CD4-positive, alpha-beta T cell treated with Interleukin-15 for 1 hour (primary cell): ENCODE results near the gene HOXC6.

Experiments
- DNase-seq: peaks from one replicate; pipeline ENCODE4 v3.0.0-alpha.2; 2020

Gene HOXC6

DNA sequence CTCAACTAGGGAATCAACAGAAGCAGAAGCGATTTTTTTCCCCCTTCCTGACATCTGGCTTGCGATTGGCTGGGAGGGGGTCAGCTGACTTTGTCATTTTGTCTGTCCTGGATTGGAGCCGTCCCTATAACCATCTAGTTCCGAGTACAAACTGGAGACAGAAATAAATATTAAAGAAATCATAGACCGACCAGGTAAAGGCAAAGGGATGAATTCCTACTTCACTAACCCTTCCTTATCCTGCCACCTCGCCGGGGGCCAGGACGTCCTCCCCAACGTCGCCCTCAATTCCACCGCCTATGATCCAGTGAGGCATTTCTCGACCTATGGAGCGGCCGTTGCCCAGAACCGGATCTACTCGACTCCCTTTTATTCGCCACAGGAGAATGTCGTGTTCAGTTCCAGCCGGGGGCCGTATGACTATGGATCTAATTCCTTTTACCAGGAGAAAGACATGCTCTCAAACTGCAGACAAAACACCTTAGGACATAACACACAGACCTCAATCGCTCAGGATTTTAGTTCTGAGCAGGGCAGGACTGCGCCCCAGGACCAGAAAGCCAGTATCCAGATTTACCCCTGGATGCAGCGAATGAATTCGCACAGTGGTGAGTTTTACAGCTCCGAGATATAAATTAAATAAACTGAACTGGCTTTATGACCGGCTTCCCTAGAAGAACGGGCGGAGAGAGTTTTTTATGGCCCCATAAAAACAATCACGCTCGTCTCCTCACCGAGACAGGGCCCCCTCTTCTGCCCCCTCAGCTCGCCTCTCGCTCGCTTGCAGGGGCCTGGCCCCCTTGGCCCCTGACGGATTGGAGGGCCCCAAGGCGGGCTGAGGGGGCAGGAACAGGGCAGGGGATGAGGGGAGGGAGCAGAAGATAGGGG, at the start of gene HOXC6:
Gene HOXC6 (plus strand): TSS at position 127 of the 888 bp plus-strand sequence. CDS start 82 bp downstream, at position 209.
- no peak for DNase-seq

GRCh38 chr12:53978477-53979356, 49.5 kb upstream of the HOXC6 start:
- DNase-seq, result no peak

DNA sequence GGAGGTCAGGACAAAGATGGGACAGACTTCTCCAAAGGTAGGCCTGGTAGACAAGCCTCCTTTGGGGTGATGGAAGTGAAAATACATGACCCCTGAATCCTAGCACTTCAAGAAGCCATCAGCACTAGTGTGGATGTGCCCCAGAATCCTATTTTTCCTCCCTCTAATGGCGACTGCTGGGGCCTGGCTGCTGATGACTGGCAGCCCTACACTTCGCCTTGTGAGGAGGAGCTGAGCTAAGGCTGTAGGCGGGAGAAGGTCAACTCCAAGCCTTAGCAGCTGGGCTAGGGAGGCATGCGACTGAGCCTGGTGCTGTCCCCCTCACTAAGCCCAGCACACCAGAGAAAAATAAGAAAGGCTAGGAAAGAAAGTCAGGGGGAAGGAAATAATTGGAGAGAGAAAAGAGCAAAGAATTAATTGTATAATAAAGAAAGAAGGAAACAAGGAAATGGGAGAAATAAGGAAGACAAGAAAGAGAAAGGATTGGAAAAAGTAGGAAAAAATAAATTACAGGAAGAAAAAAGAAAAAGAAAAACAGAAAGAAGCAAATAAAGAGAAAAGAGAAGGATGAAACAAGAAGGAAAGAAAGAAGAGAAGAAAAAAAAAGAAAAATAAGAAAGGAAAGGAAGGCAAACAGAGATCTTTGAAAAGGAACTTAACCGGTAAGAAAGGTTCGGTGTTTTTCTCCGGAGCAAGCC, 48.0 kb upstream of the HOXC6 start:
- DNase-seq, result no peak

GRCh38 chr12:53980802-53981496, 47.3 kb upstream of the HOXC6 start:
- DNase-seq, result no peak

DNA sequence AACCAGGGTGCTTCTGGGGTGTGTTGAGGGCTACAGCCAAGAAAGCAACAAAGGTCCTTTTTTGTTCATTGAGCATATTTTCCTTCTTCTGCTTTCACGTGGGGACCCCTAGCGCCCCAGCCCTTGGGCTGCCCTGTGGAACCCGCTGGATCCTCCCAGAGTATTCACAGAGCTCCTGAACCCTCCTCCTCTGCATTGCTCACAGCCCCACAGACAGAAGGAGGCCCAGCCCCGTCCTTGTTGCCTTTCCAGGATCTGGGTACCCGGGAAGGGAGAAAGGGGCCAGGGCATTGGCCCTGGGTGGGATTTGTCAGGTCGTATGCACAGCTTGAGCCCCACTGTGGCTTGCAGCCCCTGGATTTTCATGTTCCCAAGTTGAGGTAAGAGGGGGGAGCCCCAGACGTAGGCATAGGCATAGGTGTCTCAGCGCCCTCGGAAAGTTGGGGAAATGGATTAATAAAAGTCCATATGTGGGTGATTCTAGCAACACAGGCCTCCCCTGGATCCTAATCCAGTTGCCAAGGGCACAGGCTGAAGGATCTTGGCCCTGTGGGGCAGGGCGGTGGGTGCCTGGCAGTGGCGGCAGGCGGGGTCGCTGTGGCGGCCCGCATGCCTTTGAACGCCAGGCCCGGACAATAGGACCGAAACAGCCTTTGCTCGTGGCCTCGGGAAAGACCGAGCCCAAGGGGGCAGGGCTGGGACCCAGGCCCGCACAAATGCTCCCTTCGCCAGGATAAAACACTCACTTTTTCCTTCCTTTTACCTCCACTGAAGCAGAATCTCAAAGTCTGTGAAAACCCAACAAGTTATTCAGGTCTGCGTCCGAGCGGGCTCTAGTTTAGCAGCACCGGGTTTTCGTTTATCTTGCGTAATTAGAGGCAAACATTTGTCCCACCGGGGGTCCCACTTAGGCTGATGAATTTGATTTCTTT, 46.3 kb upstream of the HOXC6 start:
- no peak for DNase-seq

DNA sequence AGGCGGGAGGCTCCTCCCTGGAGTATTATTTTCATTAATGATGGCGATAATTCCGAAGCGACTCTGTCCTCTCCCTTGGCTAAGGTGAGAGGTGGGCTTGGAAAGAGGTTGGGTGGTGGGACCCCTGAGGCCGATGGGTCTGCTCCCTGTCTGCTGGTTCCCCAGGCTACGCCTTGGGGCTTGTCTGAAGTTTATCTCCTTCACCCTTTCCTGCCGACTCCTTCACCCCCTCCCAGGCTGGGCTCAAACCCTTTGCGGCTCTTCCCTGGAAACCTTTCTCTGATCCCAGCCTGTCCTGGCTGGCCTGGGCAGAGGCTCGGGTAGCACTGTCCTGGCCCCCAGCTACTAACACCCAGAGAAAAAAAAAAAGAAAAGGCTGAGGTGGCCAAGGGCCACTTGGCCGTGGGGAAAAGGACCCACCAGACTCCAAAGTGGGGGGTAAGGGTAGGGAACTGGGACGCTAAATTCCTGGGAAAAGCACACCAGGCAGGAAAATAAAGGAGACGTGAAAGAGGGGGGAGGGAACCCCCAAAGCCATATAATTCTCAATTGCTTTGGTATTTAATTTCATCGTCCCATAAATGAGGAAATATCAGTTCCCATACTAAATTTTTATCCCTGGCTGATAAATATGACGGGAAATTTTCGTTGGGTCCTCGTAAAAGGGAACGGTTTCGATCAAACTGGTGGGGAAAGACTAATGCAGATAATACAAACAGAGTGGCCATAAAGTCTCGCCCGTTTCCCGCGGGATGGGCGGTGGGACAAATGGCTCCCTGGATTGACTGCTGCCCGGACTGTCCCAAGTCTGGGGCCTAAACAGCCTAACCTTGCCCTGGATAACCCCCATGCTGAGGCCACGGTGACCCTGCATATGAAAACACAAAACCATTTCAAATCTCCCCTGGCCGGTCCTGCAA, 45.3 kb upstream of the HOXC6 start:
- DNase-seq, result no peak

GRCh38 chr12:53983568-53983949, 44.7 kb upstream of the HOXC6 start:
- no peak for DNase-seq

DNA sequence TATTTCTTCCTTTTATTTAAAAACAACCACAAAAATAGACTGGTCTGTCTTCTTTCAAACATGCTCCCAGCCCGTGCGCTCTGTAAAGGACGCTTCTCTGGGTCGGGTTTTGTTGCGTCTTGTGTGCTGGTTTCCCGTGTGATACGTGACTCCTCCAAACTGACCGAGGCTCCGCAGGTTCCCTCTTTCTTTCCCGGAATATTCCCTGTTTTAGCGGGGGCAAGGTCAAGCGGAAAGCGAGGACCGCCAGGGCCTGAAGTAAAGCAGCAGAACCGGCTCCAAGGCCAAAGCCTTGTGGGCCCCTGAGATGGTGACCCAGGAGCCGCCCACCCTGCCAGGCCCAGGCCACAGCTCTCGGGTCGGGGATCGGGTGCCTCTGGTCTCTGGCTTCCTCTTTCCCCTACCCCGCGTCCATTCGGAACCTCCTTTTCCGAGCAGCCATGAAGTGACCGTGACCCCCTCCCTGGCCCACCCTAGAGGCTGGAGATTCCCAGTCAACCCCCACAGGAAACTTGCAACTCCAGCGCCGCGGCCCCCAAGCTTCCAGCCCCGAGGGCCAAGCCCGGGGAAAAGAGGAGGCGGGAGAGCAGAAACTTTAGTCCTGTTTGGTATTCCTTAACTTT, 44.2 kb upstream of the HOXC6 start:
- no peak for DNase-seq

DNA sequence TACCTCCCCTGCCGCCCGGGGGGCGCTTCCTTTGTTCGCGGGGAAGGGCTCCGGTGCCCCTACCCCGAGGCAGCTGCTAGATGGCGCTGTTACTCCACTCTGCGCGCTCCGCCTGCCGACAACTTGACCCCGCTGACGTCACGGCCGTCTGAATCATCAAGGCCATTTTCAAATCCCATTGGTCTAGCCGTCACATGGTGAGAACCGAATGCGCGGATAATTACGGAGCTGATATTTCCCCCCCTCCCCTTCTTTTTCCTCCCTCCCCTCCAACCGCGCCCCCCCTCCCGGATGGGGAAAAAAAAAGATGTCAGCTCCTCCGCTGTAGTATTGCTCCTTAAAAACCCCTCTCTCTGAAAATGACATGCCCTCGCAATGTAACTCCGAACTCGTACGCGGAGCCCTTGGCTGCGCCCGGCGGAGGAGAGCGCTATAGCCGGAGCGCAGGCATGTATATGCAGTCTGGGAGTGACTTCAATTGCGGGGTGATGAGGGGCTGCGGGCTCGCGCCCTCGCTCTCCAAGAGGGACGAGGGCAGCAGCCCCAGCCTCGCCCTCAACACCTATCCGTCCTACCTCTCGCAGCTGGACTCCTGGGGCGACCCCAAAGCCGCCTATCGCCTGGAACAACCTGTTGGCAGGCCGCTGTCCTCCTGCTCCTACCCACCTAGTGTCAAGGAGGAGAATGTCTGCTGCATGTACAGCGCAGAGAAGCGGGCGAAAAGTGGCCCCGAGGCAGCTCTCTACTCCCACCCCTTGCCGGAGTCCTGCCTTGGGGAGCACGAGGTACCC, 43.1 kb upstream of the HOXC6 start, which contains the start of gene HOXC10:
Gene HOXC10 (plus strand): TSS at position 246 of the 791 bp plus-strand sequence. CDS start 114 bp downstream, at position 360.
- peak; percentile 82 for DNase-seq

GRCh38 chr12:53985692-53985993, 42.6 kb upstream of the HOXC6 start:
- DNase-seq, result no peak

GRCh38 chr12:53985994-53986685, 42.1 kb upstream of the HOXC6 start:
- no peak for DNase-seq

DNA sequence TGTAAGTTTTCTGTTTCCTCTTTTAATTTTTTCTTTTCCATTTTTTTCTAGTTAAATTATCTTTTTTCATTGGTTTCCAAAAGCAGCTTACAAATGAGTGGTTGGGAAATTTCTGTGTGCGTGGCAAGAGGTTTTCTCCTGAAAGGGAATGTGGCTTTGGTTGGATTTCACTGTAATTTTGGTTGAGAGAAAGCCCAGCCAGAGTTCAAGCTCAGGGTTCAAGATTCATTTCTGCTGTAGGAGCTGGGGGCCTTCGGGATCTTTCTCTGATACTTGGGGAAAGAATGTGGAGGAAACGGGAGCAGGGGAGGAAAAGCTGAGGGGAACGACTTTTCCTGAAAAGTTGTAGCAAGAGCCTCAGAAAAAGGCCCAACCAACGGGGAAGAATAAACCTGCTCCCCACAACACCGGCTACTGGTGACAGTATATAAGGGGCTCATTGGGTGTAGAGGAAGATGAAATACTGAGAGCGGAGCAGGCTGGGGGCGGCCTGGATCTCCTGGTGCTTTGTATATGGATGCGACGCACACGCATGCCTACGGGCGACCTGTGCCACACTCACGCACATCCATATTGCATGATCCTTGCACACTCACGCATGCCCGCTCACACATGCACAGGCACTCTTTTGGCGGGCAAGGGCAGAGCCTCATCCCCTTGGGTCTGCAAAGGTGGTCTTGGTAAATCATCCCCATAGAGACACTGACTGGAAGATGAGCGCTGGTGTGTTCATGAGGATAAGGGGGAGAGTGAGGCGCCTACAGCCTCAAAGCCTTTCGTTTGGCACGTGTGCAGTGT, 41.4 kb upstream of the HOXC6 start:
- DNase-seq, result no peak

DNA sequence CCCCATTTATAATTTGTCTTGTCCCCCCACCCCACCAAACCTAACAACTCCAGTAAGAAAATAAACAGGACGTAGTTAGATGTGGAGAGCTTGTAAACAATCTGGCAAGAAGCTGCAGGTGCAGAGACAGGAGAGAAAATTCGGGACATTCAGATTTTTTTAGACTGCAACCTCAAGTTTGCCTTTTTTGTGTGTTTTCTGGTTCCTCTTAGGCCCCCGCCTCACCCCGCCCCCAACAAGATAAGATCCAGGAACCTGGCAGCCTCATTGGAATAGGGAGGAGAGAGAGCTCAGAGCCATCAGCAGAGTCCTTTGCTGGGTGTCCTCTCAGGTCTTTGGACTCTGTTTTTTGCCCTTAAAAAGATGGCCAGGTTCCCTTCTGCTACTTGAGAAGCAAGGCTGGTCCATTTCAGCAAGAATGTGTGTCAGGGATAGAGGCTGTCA, 40.4 kb upstream of the HOXC6 start:
- DNase-seq, result no peak

GRCh38 chr12:53988541-53989226, 39.6 kb upstream of the HOXC6 start:
- DNase-seq, result no peak

GRCh38 chr12:53989227-53990113, 38.8 kb upstream of the HOXC6 start:
- DNase-seq, result no peak
